ENCODE measurements around the gene SHISA9.
"Not testable (repeated sequence)": the region's sequence is repeated elsewhere in the genome, so short reads cannot be mapped to it uniquely, and the experiment has no call there.

The SHISA9 gene

GRCh38 chr16:12900156-12900555, 1.2 kb upstream of the SHISA9 start:
- no peak for DNase-seq (ENCODE audit: low read depth in 3 of 3)

DNA sequence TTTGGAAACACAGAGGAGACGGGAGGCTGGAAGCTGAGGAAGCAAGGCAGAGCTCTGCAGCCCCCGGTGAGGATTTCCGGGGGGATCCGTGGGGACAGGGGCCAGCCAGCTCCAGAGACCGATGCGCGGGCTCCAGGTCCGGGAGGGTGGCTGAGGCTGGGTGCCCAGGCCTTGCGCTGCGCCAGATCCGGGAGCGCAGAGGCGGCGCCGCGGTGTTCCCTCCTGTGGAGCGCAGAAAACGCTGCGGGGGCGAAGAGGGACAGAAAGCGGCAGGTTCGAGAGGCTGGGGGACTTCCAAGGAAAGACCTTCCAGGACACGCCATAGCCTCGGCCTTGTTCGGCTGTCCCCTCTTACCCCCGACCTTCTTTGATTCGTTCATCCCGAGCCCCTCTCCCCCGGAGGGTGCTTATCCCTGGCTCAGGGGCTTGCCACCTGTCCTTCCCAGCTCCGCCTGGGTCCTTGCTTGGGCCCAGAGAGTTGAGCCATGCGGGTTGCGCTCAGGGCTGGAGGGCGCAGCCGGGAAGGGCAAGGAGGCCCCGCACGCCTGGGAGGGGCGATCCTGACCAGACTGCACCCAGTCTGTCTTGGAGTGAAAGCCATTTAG, 697 bp upstream of the SHISA9 start:
- DNase-seq (ENCODE audit: low read depth in 3 of 3), result no peak

GRCh38 chr16:12901204-12901596, 198 bp upstream of the SHISA9 start:
- no peak for DNase-seq (ENCODE audit: low read depth in 3 of 3)

DNA sequence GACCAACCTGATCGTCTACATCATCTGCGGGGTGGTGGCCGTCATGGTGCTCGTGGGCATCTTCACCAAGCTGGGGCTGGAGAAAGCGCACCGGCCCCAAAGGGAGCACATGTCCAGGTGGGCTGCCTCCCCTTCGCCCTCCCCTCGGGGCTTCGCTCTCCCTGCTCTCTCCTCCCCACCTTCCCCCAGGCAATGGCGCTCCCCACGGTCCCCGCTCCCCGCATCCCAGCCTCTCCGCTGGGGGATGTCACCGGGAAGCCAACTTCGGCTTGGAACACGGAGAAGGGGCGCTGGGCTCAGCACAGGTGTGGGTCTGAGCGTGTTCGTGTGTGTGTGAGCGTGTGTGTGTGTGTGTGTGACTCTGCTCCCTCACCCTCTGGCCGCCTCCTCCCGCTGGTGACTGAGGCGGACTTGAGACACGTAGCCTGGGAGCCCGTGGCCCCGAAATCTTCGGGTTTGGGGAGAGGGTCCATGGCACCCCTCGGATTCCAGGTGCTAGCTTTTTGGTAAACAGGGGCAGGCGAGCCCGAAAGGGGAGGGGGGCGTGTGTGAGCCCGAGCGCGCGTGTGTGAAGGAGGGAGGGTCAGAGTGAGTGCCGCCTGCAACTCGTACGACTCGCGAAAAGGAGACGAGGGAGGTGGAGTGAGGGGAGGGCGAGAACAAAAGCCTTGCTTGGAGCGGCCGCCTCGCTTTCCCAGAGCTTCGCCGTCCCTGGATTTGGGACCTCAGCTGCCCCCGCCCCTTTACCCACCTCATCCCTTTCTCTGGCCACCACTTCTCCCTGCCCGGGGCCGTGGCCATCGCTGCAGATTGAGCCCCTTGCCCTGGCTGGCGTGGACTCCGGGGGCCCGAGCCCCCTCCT, 1.3 kb downstream of the SHISA9 start:
- DNase-seq (ENCODE audit: low read depth in 3 of 3), result no peak

DNA sequence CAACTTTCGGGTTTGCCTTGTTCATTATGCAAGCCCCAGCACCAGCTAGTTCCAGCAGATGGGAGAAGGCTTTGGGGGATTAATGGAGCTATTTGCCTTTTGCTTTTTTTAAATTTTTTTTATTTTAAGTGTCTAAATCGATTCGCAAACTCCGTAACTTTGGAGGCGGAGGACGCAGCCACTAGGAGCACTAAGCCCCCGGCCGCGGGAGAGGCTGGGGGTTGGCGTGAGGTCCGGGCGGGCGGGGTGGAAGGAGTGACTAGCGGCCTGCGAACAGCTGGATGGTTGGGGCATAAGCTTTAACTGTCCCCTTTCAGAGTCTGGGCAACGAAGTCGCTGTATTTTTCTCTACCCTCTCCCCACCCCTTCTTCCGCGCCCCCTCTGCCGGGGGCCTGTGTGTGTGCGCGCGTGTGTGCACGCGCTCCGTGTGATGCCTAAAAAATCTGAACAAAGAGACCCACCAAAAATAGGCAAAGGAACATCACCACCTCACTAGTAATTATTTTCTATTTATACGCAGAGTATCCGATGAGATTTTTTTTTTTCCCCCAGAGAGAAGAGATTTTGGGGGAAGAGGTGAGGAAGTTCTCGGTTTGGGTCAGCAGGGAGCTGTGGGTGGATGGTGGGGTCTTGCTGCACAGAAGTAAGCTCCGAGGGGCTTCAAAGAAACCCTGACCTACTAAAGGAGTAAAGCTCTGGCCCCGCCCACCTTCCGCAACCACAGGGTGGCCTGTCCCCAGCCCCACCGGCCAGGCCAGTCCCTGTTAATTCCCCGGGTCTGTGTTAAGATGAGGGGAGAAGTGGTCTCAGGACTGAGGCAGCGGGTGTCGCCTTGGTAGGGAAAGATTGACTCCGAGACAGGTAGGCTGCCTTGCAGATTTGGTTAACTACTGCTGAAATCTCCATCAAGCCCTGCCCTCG, 2.3 kb downstream of the SHISA9 start:
- no peak for DNase-seq (ENCODE audit: low read depth in 3 of 3)

DNA sequence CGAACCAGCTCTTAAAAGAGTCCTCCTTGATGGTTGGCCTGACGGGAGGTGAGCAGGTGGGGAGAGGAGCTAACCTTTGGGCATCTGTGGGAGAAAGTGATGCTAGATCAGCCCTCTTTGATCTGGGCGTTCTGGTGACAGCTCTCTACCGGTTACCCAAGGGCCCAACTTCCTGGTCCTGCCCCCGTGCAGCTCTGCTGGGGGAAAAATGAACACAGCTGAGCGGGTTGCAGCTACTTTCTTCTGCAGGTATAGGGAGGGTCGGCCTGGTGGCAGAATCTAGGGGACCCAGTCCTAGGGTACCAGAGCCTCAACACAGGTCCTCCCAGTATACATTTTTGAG, 2.9 kb downstream of the SHISA9 start:
- DNase-seq (ENCODE audit: low read depth in 3 of 3), result no peak

GRCh38 chr16:12906271-12906670, 4.9 kb downstream of the SHISA9 start:
- no peak for DNase-seq (ENCODE audit: low read depth in 3 of 3)

DNA sequence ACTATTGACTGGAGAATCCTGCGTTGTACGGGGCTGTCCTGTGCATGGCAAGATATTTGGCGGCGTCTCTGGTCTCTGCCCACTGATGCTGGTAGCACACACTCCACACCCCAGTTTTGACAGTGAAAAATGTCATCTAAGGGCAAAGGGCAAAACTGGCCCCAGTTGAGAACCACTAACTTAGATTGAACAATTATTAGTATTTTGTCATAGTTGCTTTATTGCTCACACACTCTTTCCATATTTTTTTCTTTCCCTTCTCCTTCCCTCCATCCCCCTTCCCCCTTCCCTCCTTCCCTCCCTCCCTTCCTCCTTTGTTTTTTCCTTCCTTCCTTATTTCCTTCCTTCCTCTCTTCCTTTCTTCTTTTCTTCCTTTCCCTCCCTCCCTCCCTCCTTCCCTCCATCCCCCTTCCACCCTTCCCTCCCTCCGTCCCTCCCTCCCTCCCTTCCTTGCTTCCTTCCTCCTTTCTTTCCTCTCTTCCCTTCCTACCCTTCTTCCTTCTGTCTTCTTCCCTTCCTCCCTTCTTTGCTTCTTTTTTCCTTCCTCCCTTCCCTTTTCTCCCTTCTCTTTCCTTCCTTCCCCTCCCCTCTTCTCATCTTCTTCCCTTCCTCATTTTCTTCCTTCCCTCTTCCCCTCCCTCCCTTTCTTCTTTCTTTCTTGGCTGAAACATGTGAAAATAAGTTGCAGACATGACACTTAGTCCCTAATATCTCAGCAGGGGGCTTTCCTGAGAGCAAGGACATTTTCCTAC, 5.5 kb downstream of the SHISA9 start:
- DNase-seq (ENCODE audit: low read depth in 3 of 3), result no peak

- DNase-seq (ENCODE audit: low read depth in 3 of 3), result no peak
Observed at GRCh38 chr16:12907670-12908233, 6.4 kb downstream of the SHISA9 start.

DNA sequence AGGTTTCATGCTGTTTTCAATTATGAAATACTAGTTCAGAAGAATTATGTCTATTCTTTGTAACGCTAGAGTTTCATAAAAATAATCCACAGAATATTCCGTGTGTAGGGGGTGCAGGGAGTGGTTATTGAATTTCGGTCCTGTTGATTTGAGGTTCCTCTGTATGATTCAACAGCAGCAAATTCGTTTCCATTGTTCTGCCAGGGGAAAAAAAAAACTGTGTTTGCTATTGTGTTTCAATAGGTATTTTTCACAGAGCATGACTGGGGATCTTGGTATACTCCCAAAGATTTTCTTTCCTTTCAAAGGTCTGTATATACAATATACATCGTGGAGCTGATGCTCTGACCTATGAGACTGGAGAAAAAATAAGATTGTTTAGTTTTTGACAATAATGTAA, 15.8 kb downstream of the SHISA9 start:
- no peak for DNase-seq (ENCODE audit: low read depth in 3 of 3)

DNA sequence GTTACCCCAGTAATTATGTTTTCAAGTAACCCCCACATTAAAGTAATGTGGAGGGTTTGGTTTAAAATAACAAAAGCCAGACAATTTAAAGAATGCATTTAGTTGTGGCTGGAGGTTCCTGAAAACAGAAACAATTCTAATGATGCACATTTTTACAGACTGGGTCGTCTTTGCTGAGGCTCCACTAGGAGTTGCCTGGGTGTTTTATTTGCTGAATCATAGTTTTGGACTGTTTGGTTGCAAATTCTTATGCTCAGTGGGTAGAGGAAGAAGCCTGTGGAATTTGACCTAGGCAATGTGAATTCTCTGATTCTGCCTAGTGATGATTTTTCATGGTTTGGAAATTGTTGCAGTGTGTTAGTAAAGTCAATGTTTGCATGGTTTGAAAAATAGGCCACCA, 16.3 kb downstream of the SHISA9 start:
- no peak for DNase-seq (ENCODE audit: low read depth in 3 of 3)

- DNase-seq (ENCODE audit: low read depth in 3 of 3), result no peak
Observed at GRCh38 chr16:12920739-12921138, 19.3 kb downstream of the SHISA9 start.

DNA sequence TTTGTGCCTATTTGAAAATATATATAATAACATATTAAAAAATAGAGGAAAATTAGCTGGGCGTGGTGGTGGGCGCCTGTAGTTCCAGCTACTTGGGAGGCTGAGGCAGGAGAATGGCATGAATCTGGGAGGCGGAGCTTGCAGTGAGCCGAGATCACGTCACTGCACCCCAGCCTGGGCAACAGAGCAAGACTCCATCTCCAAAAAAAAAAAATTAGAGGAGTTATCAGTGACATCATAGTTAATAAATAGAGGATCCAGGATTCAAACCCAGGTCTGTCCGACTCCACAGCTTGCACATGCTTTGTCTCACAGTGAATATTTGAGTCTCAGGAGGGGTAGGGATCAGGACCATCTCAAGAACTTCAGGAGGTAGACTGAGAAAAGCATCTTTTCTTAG, 22.2 kb downstream of the SHISA9 start:
- not testable (repeated sequence) for DNase-seq (ENCODE audit: low read depth in 3 of 3)

GRCh38 chr16:12925026-12925800, 23.8 kb downstream of the SHISA9 start:
- DNase-seq (ENCODE audit: low read depth in 3 of 3), result no peak

DNA sequence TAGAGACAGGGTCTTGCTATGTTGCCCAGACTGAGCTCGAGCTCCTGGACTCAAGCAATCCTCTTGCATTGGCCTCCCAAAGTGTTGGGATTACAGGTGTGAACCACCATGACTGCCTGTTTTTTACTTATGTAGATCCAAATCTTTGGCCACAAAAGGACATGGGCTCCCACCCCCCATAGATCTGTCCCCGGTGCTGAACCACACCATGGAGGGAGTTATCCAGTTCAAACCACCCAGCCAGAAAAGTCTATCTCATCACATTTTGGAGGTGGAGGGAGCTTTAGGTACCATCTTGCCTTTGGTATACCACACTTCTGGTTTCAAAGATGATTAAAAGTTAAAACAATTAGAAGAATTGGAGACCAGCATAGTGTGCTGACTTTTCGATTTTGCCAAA, 26.2 kb downstream of the SHISA9 start:
- no peak for DNase-seq (ENCODE audit: low read depth in 3 of 3)

GRCh38 chr16:12930881-12931280, 29.5 kb downstream of the SHISA9 start:
- DNase-seq (ENCODE audit: low read depth in 3 of 3), result no peak

DNA sequence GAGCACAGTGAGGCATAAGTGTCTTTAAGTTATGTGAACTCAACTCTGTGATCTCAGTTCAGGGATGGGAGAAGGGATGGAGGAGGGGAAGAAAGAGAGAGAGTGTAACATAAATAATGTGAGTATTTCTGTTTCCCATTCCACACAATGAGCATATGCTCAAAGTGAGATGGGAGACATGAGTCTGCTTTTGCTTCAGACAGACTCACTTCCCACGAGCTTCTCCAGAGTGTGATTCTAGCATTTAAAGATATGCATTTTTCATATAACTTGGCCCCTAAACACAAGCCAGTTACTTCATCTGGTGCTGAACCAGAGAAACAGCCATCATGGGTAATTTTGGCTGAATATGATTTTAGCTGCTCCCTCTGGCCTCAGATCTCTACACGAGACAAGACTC, 35.0 kb downstream of the SHISA9 start:
- no peak for DNase-seq (ENCODE audit: low read depth in 3 of 3)

DNA sequence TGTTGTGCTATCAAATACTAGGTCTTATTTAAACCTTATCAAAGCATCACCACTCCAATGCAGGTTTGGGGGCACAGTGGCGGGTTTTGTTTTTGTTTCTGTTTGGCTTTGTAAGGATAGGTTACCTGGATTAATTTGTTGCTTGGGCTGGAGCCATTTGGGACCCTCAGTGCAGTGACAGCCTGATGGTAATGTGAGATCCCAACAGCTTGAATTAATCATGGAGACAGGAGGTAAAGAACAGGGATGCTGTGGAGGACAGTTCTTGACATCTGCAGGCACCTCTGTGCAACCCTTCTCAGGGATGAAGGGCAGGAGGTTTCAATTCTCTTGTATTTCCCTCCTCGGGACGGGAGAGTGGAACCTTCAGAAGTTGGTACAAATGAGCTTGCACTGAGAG, 40.5 kb downstream of the SHISA9 start:
- no peak for DNase-seq (ENCODE audit: low read depth in 3 of 3)

GRCh38 chr16:12942861-12943260, 41.5 kb downstream of the SHISA9 start:
- no peak for DNase-seq (ENCODE audit: low read depth in 3 of 3)

GRCh38 chr16:12944300-12944699, 42.9 kb downstream of the SHISA9 start:
- no peak for DNase-seq (ENCODE audit: low read depth in 3 of 3)

- DNase-seq (ENCODE audit: low read depth in 3 of 3), result no peak
Observed at GRCh38 chr16:12951392-12951791, 50.0 kb downstream of the SHISA9 start.
